HFFc6 (cell line): ENCODE data around the gene PLEKHG4B. TPM values are rescaled to one million over a fixed set of nuclear protein-coding genes. Genes with fewer than 3 reads are reported as not detected.

Source experiments
- DNase-seq: peaks from one replicate; pipeline ENCODE4 v3.0.0-alpha.2; 2018
- H3K27ac Mint-ChIP-seq: 2 replicates; pipeline ENCODE4 v1.8.0; 2020; ENCODE audit warnings: mild to moderate bottlenecking, mixed read lengths
- H3K27me3 Mint-ChIP-seq: 2 replicates; pipeline ENCODE4 v1.8.0; 2021; ENCODE audit warnings: mild to moderate bottlenecking, moderate library complexity, mixed read lengths; ENCODE audit not compliant: insufficient read depth
- H3K36me3 Mint-ChIP-seq: 2 replicates; pipeline ENCODE4 v1.8.0; 2021; ENCODE audit warnings: low read depth, mixed read lengths
- H3K4me1 Mint-ChIP-seq: 2 replicates; pipeline ENCODE4 v1.8.0; 2020; ENCODE audit warnings: low read depth, mixed read lengths
- H3K4me3 Mint-ChIP-seq: 2 replicates; pipeline ENCODE4 v1.8.0; 2020; ENCODE audit warnings: mild to moderate bottlenecking, moderate library complexity, mixed read lengths
- H3K9me3 Mint-ChIP-seq: 2 replicates; pipeline ENCODE4 v1.8.0; 2020; ENCODE audit warnings: mild to moderate bottlenecking, mixed read lengths
- CTCF ChIP-seq: fragments of 200-600 bp; sonication (generic); IDR thresholded peaks from 2 replicates; pipeline ENCODE4 v1.5.0; 2021; ENCODE audit warnings: antibody characterized with exemption, mild to moderate bottlenecking
- total RNA-seq, 6 experiments: library from RNA; stranded (reverse); fragmentation: NEBNext Ultra II Directional; extraction: Animal tissue kit (Norgen Biotek cat#: 25700); gene quantifications; 2 replicates in 1 of 6; 3 replicates in 5 of 6; pipeline ENCODE4 v1.2.3, GENCODE V29; 2021

The PLEKHG4B gene
- total RNA-seq, 6 experiments from 2014 or later, result 0.66 to 4.3 (median 3.9) TPM

- peaks cover 5% of the 10 kb centered on the region for H3K36me3 Mint-ChIP-seq
- peaks cover 29% of the 10 kb centered on the region for H3K4me1 Mint-ChIP-seq
- DNase-seq, result peak; percentile 28
- peak overlapping the region; percentile 20; the same call in 1 of the 2 replicates for H3K27ac Mint-ChIP-seq
- H3K9me3 Mint-ChIP-seq, result peaks cover 5% of the 10 kb centered on the region
- peaks cover 37% of the 10 kb centered on the region for H3K27me3 Mint-ChIP-seq
- TF ChIP-seq CTCF, result peak; percentile 82
- H3K4me3 Mint-ChIP-seq, result no peak overlapping the region
Observed at GRCh38 chr5:77957-78804, 13.8 kb upstream of the PLEKHG4B start.

GRCh38 chr5:78805-79149 is 13.2 kb upstream of the PLEKHG4B start:
- H3K4me1 Mint-ChIP-seq, result peaks cover 29% of the 10 kb centered on the region
- H3K9me3 Mint-ChIP-seq, result peaks cover 5% of the 10 kb centered on the region
- H3K27me3 Mint-ChIP-seq, result peaks cover 37% of the 10 kb centered on the region
- peaks cover 5% of the 10 kb centered on the region for H3K36me3 Mint-ChIP-seq
- H3K27ac Mint-ChIP-seq, result no peak overlapping the region
- no peak for DNase-seq
- peak; percentile 43; the same call in 1 of the 2 replicates for TF ChIP-seq CTCF
- no peak overlapping the region for H3K4me3 Mint-ChIP-seq

GRCh38 chr5:79263-79662 is 12.7 kb upstream of the PLEKHG4B start:
- Mint-ChIP-seq H3K9me3 (peaks cover 5% of the 10 kb centered on the region), H3K27me3 (peaks cover 34% of the 10 kb centered on the region), H3K36me3 (peaks cover 5% of the 10 kb centered on the region), H3K27ac (no peak overlapping the region), H3K4me1 (peaks cover 29% of the 10 kb centered on the region), H3K4me3 (no peak overlapping the region)
- DNase-seq, result no peak
- no peak for TF ChIP-seq CTCF

GRCh38 chr5:79821-80220 is 12.1 kb upstream of the PLEKHG4B start:
- peaks cover 29% of the 10 kb centered on the region for H3K27me3 Mint-ChIP-seq
- peaks cover 5% of the 10 kb centered on the region for H3K9me3 Mint-ChIP-seq
- DNase-seq, result no peak
- no peak for TF ChIP-seq CTCF
- H3K27ac Mint-ChIP-seq, result no peak overlapping the region
- no peak overlapping the region for H3K4me3 Mint-ChIP-seq
- peaks cover 29% of the 10 kb centered on the region for H3K4me1 Mint-ChIP-seq
- H3K36me3 Mint-ChIP-seq, result peaks cover 5% of the 10 kb centered on the region

- no peak overlapping the region for H3K4me3 Mint-ChIP-seq
- H3K27me3 Mint-ChIP-seq, result peaks cover 17% of the 10 kb centered on the region
- no peak for TF ChIP-seq CTCF
- peaks cover 29% of the 10 kb centered on the region for H3K4me1 Mint-ChIP-seq
- DNase-seq, result no peak
- H3K36me3 Mint-ChIP-seq, result peaks cover 9% of the 10 kb centered on the region
- H3K27ac Mint-ChIP-seq, result no peak overlapping the region
- peaks cover 12% of the 10 kb centered on the region for H3K9me3 Mint-ChIP-seq
Observed at GRCh38 chr5:81391-82021, 10.5 kb upstream of the PLEKHG4B start.
